DND-41 (cell line): ENCODE results near the gene TGFBR2.

Experiments used
- ATAC-seq: fragments of 200-7000 bp; cut with Tn5 transposase; 3 replicates; pipeline ENCODE4 v1.9.1; 2021; ENCODE audit warnings: low read depth; ENCODE audit not compliant: insufficient read depth
- DNase-seq: peaks from one replicate; pipeline ENCODE4 v3.0.0-alpha.2; 2020
- H2AFZ ChIP-seq: 2 replicates; pipeline ENCODE4 v1.6.0; 2012; ENCODE audit warnings: low read depth, low read length
- H3K27ac ChIP-seq: 2 replicates; pipeline ENCODE4 v1.5.1; 2012; ENCODE audit warnings: low read length, inconsistent platforms
- H3K27me3 ChIP-seq: fragments of 200-600 bp; sonication (generic); 2 replicates; pipeline ENCODE4 v1.6.0; 2012; ENCODE audit warnings: low read length, mild to moderate bottlenecking, inconsistent platforms; ENCODE audit not compliant: insufficient read depth, poor library complexity
- H3K36me3 ChIP-seq: 2 replicates; pipeline ENCODE4 v1.5.1; 2012; ENCODE audit warnings: low read length, inconsistent platforms; ENCODE audit not compliant: insufficient read depth
- H3K4me1 ChIP-seq: 2 replicates; pipeline ENCODE4 v1.5.1; 2012; ENCODE audit warnings: mild to moderate bottlenecking, low read length; ENCODE audit not compliant: insufficient read depth
- H3K4me2 ChIP-seq: 2 replicates; pipeline ENCODE4 v1.6.0; 2012; ENCODE audit warnings: mild to moderate bottlenecking, moderate library complexity, low read length, inconsistent platforms; ENCODE audit not compliant: insufficient read depth
- H3K4me3 ChIP-seq, 2 experiments: fragments of 200-600 bp in 1 of 2; shearing (Covaris generic) in 1 of 2; 2 replicates each; pipeline ENCODE4 v1.5.1; 2012 to 2016; ENCODE audit warnings: inconsistent platforms in 2 of 2, low read length in 2 of 2, mild to moderate bottlenecking in 2 of 2, low read depth in 1 of 2, moderate library complexity in 1 of 2
- H3K79me2 ChIP-seq: 2 replicates; pipeline ENCODE4 v1.6.0; 2012; ENCODE audit warnings: low read length, inconsistent platforms; ENCODE audit not compliant: insufficient read depth
- H3K9ac ChIP-seq: 2 replicates; pipeline ENCODE4 v1.6.0; 2012; ENCODE audit warnings: low read depth, mild to moderate bottlenecking, inconsistent platforms, low read length, moderate library complexity
- H3K9me3 ChIP-seq: 2 replicates; pipeline ENCODE4 v1.5.1; 2012; ENCODE audit warnings: low read length, moderate library complexity, mild to moderate bottlenecking, inconsistent platforms; ENCODE audit not compliant: insufficient read depth, severe bottlenecking
- H4K20me1 ChIP-seq: 2 replicates; pipeline ENCODE4 v1.6.0; 2012; ENCODE audit warnings: low read length; ENCODE audit not compliant: insufficient read depth
- CTCF ChIP-seq: IDR thresholded peaks from 2 replicates; pipeline ENCODE4 v1.5.1; 2012; ENCODE audit warnings: borderline replicate concordance, low read length, moderate library complexity, mild to moderate bottlenecking; ENCODE audit not compliant: poor library complexity, severe bottlenecking; ENCODE audit errors: extremely low read depth
- EZH2 ChIP-seq: IDR thresholded peaks from 3 replicates; pipeline ENCODE4 v1.6.1; 2012; ENCODE audit warnings: borderline replicate concordance, low read depth, mild to moderate bottlenecking, moderate library complexity, low read length, inconsistent platforms; ENCODE audit not compliant: severe bottlenecking

Gene TGFBR2

GRCh38 chr3:30614373-30614772 is 8.0 kb downstream of the TGFBR2 start:
- H3K4me2 ChIP-seq, result no peak overlapping the region
- peaks cover 10% of the 10 kb centered on the region for H3K36me3 ChIP-seq
- peaks cover 66% of the 10 kb centered on the region for H3K4me1 ChIP-seq
- no peak overlapping the region for H2AFZ ChIP-seq
- H4K20me1 ChIP-seq, result peaks cover 45% of the 10 kb centered on the region
- no peak for DNase-seq
- no peak for TF ChIP-seq EZH2
- TF ChIP-seq CTCF, result no peak
- H3K27ac ChIP-seq, result no peak overlapping the region
- H3K9ac ChIP-seq, result no peak overlapping the region
- no peaks in the 10 kb centered on the region for H3K27me3 ChIP-seq
- H3K79me2 ChIP-seq, result peaks cover 100% of the 10 kb centered on the region
- H3K4me3 ChIP-seq, result no peak overlapping the region
- H3K9me3 ChIP-seq, result no peaks in the 10 kb centered on the region
- no peak for ATAC-seq

GRCh38 chr3:30614943-30615342 is 8.5 kb downstream of the TGFBR2 start:
- no peak overlapping the region for H2AFZ ChIP-seq
- no peak overlapping the region for H3K9ac ChIP-seq
- DNase-seq (no peak), ATAC-seq (no peak)
- no peak for TF ChIP-seq CTCF
- no peak for TF ChIP-seq EZH2
- H3K4me3 ChIP-seq, result no peak overlapping the region
- H3K27ac ChIP-seq, result no peak overlapping the region
- H3K4me2 ChIP-seq, result no peak overlapping the region
- H4K20me1 ChIP-seq, result peaks cover 50% of the 10 kb centered on the region
- peaks cover 61% of the 10 kb centered on the region for H3K4me1 ChIP-seq
- no peaks in the 10 kb centered on the region for H3K9me3 ChIP-seq
- H3K36me3 ChIP-seq, result peaks cover 12% of the 10 kb centered on the region
- H3K27me3 ChIP-seq, result no peaks in the 10 kb centered on the region
- peaks cover 100% of the 10 kb centered on the region for H3K79me2 ChIP-seq

- Histone ChIP-seq H3K9ac (no peak overlapping the region), H3K4me1 (peaks cover 52% of the 10 kb centered on the region), H2AFZ (no peak overlapping the region), H3K4me2 (no peak overlapping the region), H3K4me3 (no peak overlapping the region), H3K27me3 (no peaks in the 10 kb centered on the region), H4K20me1 (peaks cover 46% of the 10 kb centered on the region), H3K79me2 (peaks cover 100% of the 10 kb centered on the region), H3K27ac (peak overlapping the region; percentile 15; the same call in 1 of the 2 replicates), H3K36me3 (peaks cover 12% of the 10 kb centered on the region), H3K9me3 (no peaks in the 10 kb centered on the region)
- no peak for ATAC-seq
- DNase-seq, result no peak
- TF ChIP-seq EZH2 (no peak), CTCF (no peak)
These were observed 9.4 kb downstream of the TGFBR2 start for GRCh38 chr3:30615615-30616346.
